K562 (cell line): ENCODE data around the gene CENPH. TPM values are rescaled to one million over a fixed set of nuclear protein-coding genes. Genes with fewer than 3 reads are reported as not detected.

Experiments used
- ATAC-seq: fragments of 200-7000 bp; cut with Tn5 transposase; 3 replicates; pipeline ENCODE4 v1.9.1; 2020; ENCODE audit warnings: moderate library complexity
- BruUV-seq: library from RNA; stranded (reverse); fragments of 400-500 nt; replicated peaks from 2 replicates; lab custom pipeline; 2021; lab: Mats Ljungman, UMichigan
- CTCF ChIA-PET: fragments of 300-600 bp; formaldehyde crosslinking; extraction: SDS; loops from one replicate; lab custom pipeline; 2021; ENCODE audit warnings: low intra/inter-chr PET ratio; lab: Yijun Ruan, JAX
- POLR2A ChIA-PET: fragments of 300-600, 350-650 bp; sonication (Branson Sonifier 250); formaldehyde crosslinking; extraction: SDS; loops from one replicate; lab custom pipeline; 2021; ENCODE audit warnings: antibody characterized with exemption, inconsistent platforms; lab: Yijun Ruan, JAX
- DNase-seq, 4 experiments: peaks; one replicate each; pipeline versions ENCODE4 v3.0.0 to v3.0.0-alpha.2; 2011 to 2018; ENCODE audit warnings: low spot score in 3 of 4, mixed read lengths in 3 of 4; ENCODE audit errors: extremely low read depth in 1 of 4
- FAIRE-seq: peaks from 2 replicates; lab custom pipeline; 2011; peaks lifted over from hg19 to GRCh38; lab: Jason Lieb, UNC
- H2AFZ ChIP-seq: 2 replicates; pipeline ENCODE4 v1.6.0; 2011; ENCODE audit warnings: low read depth, low read length, control low read depth, inconsistent platforms
- H3K27ac ChIP-seq: fragments of 200-600 bp; 3 replicates; pipeline ENCODE4 v1.8.0; 2011; ENCODE audit warnings: low read depth, mild to moderate bottlenecking, control low read depth, inconsistent platforms, low read length, moderate library complexity, mixed read lengths; ENCODE audit errors: extremely low read depth
- H3K27me3 ChIP-seq, 2 experiments: fragments of 300-600 bp in 1 of 2; 2 replicates in 1 of 2; 3 replicates in 1 of 2; pipeline versions ENCODE4 v1.6.0 to v1.8.0; 2011; ENCODE audit warnings: inconsistent platforms in 2 of 2, low read length in 2 of 2, mild to moderate bottlenecking in 1 of 2, mixed read lengths in 1 of 2, moderate library complexity in 1 of 2; ENCODE audit not compliant: control insufficient read depth in 2 of 2, insufficient read depth in 2 of 2
- H3K36me3 ChIP-seq: fragments of 300-600 bp; 3 replicates; pipeline ENCODE4 v1.8.0; 2011; ENCODE audit warnings: mild to moderate bottlenecking, low read length, inconsistent platforms; ENCODE audit not compliant: control insufficient read depth, insufficient read depth
- H3K4me1 ChIP-seq, 2 experiments: fragments of 200-600 bp in 1 of 2; replicated peaks in 1 of 2; 2 replicates in 1 of 2; 3 replicates in 1 of 2; pipeline versions ENCODE4 v1.5.1 to v1.8.0; 2011; ENCODE audit warnings: inconsistent platforms in 2 of 2, low read length in 2 of 2, mild to moderate bottlenecking in 1 of 2, mixed read lengths in 1 of 2, moderate library complexity in 1 of 2; ENCODE audit not compliant: control insufficient read depth in 2 of 2, insufficient read depth in 2 of 2
- H3K4me2 ChIP-seq: 2 replicates; pipeline ENCODE4 v1.6.1; 2011; ENCODE audit warnings: low read length, control low read depth, inconsistent platforms, mixed read lengths; ENCODE audit not compliant: insufficient read depth
- H3K4me3 ChIP-seq: fragments of 200-600 bp; sonication (generic), shearing (Covaris generic); 2 replicates; pipeline ENCODE4 v1.5.1; 2016; ENCODE audit warnings: control low read depth, inconsistent platforms
- H3K79me2 ChIP-seq: fragments of 200-600 bp; 3 replicates; pipeline ENCODE4 v1.8.0; 2011; ENCODE audit warnings: low read length, inconsistent platforms; ENCODE audit not compliant: control insufficient read depth, insufficient read depth
- H3K9ac ChIP-seq, 2 experiments: 2 replicates each; pipeline versions ENCODE4 v1.6.0 to v1.6.1; 2011; ENCODE audit warnings: low read depth in 2 of 2, low read length in 2 of 2, control low read depth in 1 of 2, inconsistent platforms in 1 of 2, mild to moderate bottlenecking in 1 of 2, mixed read lengths in 1 of 2; ENCODE audit not compliant: insufficient read depth in 1 of 2
- H3K9me1 ChIP-seq: one replicate; pipeline ENCODE4 v1.6.0; 2011; ENCODE audit warnings: inconsistent platforms, mild to moderate bottlenecking, low read length, moderate library complexity; ENCODE audit not compliant: control insufficient read depth, insufficient read depth
- H3K9me3 ChIP-seq: replicated peaks from 2 replicates; pipeline ENCODE4 v1.5.1; 2011; ENCODE audit warnings: low read depth, low read length, inconsistent platforms; ENCODE audit not compliant: control insufficient read depth, insufficient read depth
- H4K20me1 ChIP-seq: replicated peaks from 2 replicates; pipeline ENCODE4 v1.6.1; 2011; ENCODE audit warnings: low read length, inconsistent platforms, mixed read lengths; ENCODE audit not compliant: control insufficient read depth, insufficient read depth
- ATF7 ChIP-seq: fragments of 450-650 bp; IDR thresholded peaks from 2 replicates; pipeline ENCODE4 v1.7.1; 2014; ENCODE audit warnings: mild to moderate bottlenecking, moderate library complexity
- HNRNPK ChIP-seq: fragments of 200-400 bp; formaldehyde crosslinking; IDR thresholded peaks from one replicate; pipeline ENCODE4 v1.6.1; 2018; ENCODE audit warnings: mild to moderate bottlenecking, low read depth, low read length; ENCODE audit not compliant: poor library complexity, severe bottlenecking
- IFI16 ChIP-seq: fragments of 250-450 bp; sonication (Bioruptor Pico); IDR thresholded peaks from 2 replicates; pipeline ENCODE4 v2.1.2; 2022; ENCODE audit warnings: mild to moderate bottlenecking, inconsistent platforms
- KAT2B ChIP-seq: IDR thresholded peaks from one replicate; pipeline ENCODE4 v1.6.1; 2012; ENCODE audit warnings: low read depth, mild to moderate bottlenecking, control low read depth, inconsistent platforms, low read length, moderate library complexity
- MCM2 ChIP-seq: fragments of 450-650 bp; IDR thresholded peaks from 2 replicates; pipeline ENCODE4 v1.6.1; 2017; ENCODE audit warnings: low read depth, mild to moderate bottlenecking
- PHF21A ChIP-seq: fragments of 450-650 bp; IDR thresholded peaks from 2 replicates; pipeline ENCODE4 v1.6.1; 2017; ENCODE audit warnings: low read depth, borderline replicate concordance
- PRPF4 ChIP-seq: fragments of 200-400 bp; formaldehyde crosslinking; IDR thresholded peaks from one replicate; pipeline ENCODE4 v1.6.1; 2017; ENCODE audit warnings: low read length, low read depth, mild to moderate bottlenecking; ENCODE audit not compliant: insufficient read depth, poor library complexity, severe bottlenecking
- RAD21 ChIP-seq, 2 experiments: fragments of 250-450 bp in 1 of 2; fragments of 450-650 bp in 1 of 2; sonication (Bioruptor Pico) in 1 of 2; formaldehyde crosslinking in 1 of 2; IDR thresholded peaks in 1 of 2; conservative IDR thresholded peaks in 1 of 2; 2 replicates each; pipeline versions ENCODE4 v1.4.0 to v1.8.0; 2020 to 2022; ENCODE audit warnings: mild to moderate bottlenecking in 2 of 2, moderate library complexity in 1 of 2
- SOX6 ChIP-seq: fragments of 450-650 bp; IDR thresholded peaks from 2 replicates; pipeline ENCODE4 v1.6.1; 2014; ENCODE audit warnings: mild to moderate bottlenecking
- TAL1 ChIP-seq: fragments of 450-650 bp; IDR thresholded peaks from 2 replicates; pipeline ENCODE4 v1.6.1; 2016; ENCODE audit warnings: mild to moderate bottlenecking
- TFAP4 ChIP-seq: sonication (generic); formaldehyde crosslinking; IDR thresholded peaks from 2 replicates; pipeline ENCODE4 v1.8.0; 2022; ENCODE audit warnings: missing genetic modification reagents, mild to moderate bottlenecking, moderate library complexity, borderline replicate concordance
- ZNF143 ChIP-seq: sonication (generic); formaldehyde crosslinking; IDR thresholded peaks from 2 replicates; pipeline ENCODE4 v1.9.0; 2022; ENCODE audit warnings: mild to moderate bottlenecking, missing genetic modification reagents
- ZNF586 ChIP-seq: fragments of 450-650 bp; formaldehyde crosslinking; conservative IDR thresholded peaks from 2 replicates; pipeline ENCODE4 v1.4.0; 2020; ENCODE audit warnings: mild to moderate bottlenecking, moderate library complexity
- WGBS: fragments of 100-300 bp; shearing (Covaris generic); methylation state at CpG from one replicate; pipeline ENCODE4 v1.1.6; 2016; ENCODE audit warnings: low coverage, mixed read lengths; ENCODE audit not compliant: insufficient coverage; ENCODE audit errors: missing lambda C conversion rate; 5-methylcytosine and 5-hydroxymethylcytosine counted together
- in situ Hi-C: fragments of 300-500 bp; cut with MboI; formaldehyde crosslinking; loops from 4 replicates; pipeline ENCODE4 v1.15.0; 2018; ENCODE audit warnings: inconsistent platforms, mixed read lengths
- intact Hi-C: fragments of 100-400 bp; cut with micrococcal nuclease; formaldehyde crosslinking; loops from 2 replicates; pipeline ENCODE4 v1.14.2; 2022
- polyA plus RNA-seq, 8 experiments: library from polyadenylated mRNA; depleted of rRNA in 4 of 8; stranded (reverse) in 5 of 8; unstranded in 3 of 8; fragments of >200 nt; fragmentation: Nextera tagmentation in 2 of 8; fragmentation: Illumina TruSeq in 1 of 8; extraction: Ambion mirVana in 2 of 8; extraction: Trizol in 1 of 8; gene quantifications; 2 replicates each; pipeline versions ENCODE4 v1.2.1 to v1.2.3, GENCODE V29; 2011 to 2014; ENCODE audit warnings: inconsistent platforms in 1 of 8, missing spikeins in 1 of 8
- total RNA-seq, 7 experiments: library from RNA; depleted of rRNA in 6 of 7; stranded (reverse); fragments of >200 nt in 6 of 7; fragmentation: Illumina TruSeq in 2 of 7; extraction: Trizol in 2 of 7; gene quantifications; 2 replicates each; pipeline versions ENCODE4 v1.2.1 to v1.2.3, GENCODE V29; 2011 to 2021; ENCODE audit warnings: low replicate concordance in 1 of 7
- TF ChIP-seq, protein P1 (sequence below): fragments of 450-650 bp; formaldehyde crosslinking; IDR thresholded peaks from 2 replicates; pipeline ENCODE4 v1.4.0; 2020; ENCODE audit warnings: mild to moderate bottlenecking, moderate library complexity
- TF ChIP-seq, protein P2 (sequence below), 2 experiments: IDR thresholded peaks in 1 of 2; conservative IDR thresholded peaks in 1 of 2; 2 replicates each; pipeline ENCODE4 v1.6.1; 2016; ENCODE audit warnings: low read depth in 2 of 2, mild to moderate bottlenecking in 1 of 2, missing compliant biosample characterization in 1 of 2, missing genetic modification characterization in 1 of 2, moderate library complexity in 1 of 2
- TF ChIP-seq, protein P3 (sequence below): sonication (generic); formaldehyde crosslinking; IDR thresholded peaks from 2 replicates; pipeline ENCODE4 v1.8.1; 2023; ENCODE audit warnings: mild to moderate bottlenecking, missing genetic modification reagents

CENPH gene
- total and polyA plus RNA-seq, 9 of the 15 experiments (the other 6 are each of a cell fraction or from before 2014, with no cell fraction given) = 10.5 to 124 (median 74.9) TPM

DNA sequence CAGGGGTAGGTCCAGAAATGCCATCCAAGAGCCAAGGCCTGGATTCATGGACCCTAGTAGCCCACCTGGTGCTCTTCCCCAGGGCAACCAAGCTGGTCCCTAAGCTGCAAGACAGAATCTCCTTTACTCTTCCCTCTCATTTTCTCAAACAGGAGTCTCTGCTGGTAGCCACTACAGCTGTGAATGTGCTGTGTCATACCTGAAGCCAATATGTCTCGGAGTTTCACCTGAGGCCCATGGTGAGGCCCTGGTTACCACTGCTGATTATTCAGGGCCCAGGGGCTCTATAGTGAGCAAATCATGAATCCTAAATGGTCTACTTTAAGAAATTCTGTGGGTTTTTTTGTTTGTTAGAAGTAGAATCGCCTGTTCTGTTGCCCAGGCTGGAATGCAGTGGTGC is 61.2 kb downstream of the CENPH start:
- peak in 2 of 4 experiments; percentile 29 to 46 for DNase-seq
- WGBS = 76% methylated on average over 2 of the region's 2 CpGs
- no peaks in the 10 kb centered on the region for H3K27me3 ChIP-seq
- BruUV-seq = no TSS peak
- H3K9me1 ChIP-seq = peaks cover 2% of the 10 kb centered on the region
- peak; percentile 90 for FAIRE-seq
- H3K4me3 ChIP-seq = no peak overlapping the region
- ATAC-seq = peak; percentile 88
- intact Hi-C loops = no loop called here
- H3K27ac ChIP-seq = peak overlapping the region; percentile 49; the same call in 2 of the 3 replicates
- H3K9me3 ChIP-seq = no peaks in the 10 kb centered on the region
- in situ Hi-C loops = no loop called here
- H3K4me2 ChIP-seq = no peak overlapping the region
- no peaks in the 10 kb centered on the region for H4K20me1 ChIP-seq
- CTCF ChIA-PET = no interaction called here
- H3K36me3 ChIP-seq = peaks cover 26% of the 10 kb centered on the region; the same call in 2 of the 3 replicates
- H3K9ac ChIP-seq = peak overlapping the region in 1 of 2 experiments; percentile 3; a peak in 1 of 4 replicates
- peaks cover 66% of the 10 kb centered on the region for H3K79me2 ChIP-seq
- POLR2A ChIA-PET = interaction anchor here (0.9 to 1.3 kb wide), 3 partner anchors 10 to 22 kb away, joined by 3 to 5 read pairs (median 4); partner anchors contain the start of gene CDK7
- H3K4me1 ChIP-seq = peaks cover 5 to 8% of the 10 kb centered on the region in 2 experiments; a peak in 3 of 5 replicates
- H2AFZ ChIP-seq = no peak overlapping the region
- TF ChIP-seq KAT2B (no peak), TFAP4 (CRISPR knock-in tag) (peak; percentile 56; the same call in 1 of the 2 replicates), ZNF143 (CRISPR knock-in tag) (no peak), PRPF4 (no peak), ZNF586 (CRISPR knock-in tag) (no peak), ATF7 (no peak), MCM2 (no peak), TAL1 (no peak), IFI16 (no peak), PHF21A (no peak), HNRNPK (no peak), SOX6 (no peak), RAD21 (CRISPR knock-in tag; conservative IDR thresholded peaks at IDR 0.05 in 1 of 2, IDR thresholded peaks at IDR 0.05 in 1 of 2) (no peak)
- TF ChIP-seq, protein P1, sequence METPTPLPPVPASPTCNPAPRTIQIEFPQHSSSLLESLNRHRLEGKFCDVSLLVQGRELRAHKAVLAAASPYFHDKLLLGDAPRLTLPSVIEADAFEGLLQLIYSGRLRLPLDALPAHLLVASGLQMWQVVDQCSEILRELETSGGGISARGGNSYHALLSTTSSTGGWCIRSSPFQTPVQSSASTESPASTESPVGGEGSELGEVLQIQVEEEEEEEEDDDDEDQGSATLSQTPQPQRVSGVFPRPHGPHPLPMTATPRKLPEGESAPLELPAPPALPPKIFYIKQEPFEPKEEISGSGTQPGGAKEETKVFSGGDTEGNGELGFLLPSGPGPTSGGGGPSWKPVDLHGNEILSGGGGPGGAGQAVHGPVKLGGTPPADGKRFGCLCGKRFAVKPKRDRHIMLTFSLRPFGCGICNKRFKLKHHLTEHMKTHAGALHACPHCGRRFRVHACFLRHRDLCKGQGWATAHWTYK (CRISPR knock-in tag) = no peak
- TF ChIP-seq, protein P2, sequence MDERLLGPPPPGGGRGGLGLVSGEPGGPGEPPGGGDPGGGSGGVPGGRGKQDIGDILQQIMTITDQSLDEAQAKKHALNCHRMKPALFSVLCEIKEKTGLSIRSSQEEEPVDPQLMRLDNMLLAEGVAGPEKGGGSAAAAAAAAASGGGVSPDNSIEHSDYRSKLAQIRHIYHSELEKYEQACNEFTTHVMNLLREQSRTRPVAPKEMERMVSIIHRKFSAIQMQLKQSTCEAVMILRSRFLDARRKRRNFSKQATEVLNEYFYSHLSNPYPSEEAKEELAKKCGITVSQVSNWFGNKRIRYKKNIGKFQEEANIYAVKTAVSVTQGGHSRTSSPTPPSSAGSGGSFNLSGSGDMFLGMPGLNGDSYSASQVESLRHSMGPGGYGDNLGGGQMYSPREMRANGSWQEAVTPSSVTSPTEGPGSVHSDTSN (CRISPR knock-in tag; IDR thresholded peaks at IDR 0.05; ENCODE audit: low read depth) = no peak
- TF ChIP-seq, protein P2 (tag; conservative IDR thresholded peaks at IDR 0.05; ENCODE audit: low read depth) = no peak
- TF ChIP-seq, protein P3, sequence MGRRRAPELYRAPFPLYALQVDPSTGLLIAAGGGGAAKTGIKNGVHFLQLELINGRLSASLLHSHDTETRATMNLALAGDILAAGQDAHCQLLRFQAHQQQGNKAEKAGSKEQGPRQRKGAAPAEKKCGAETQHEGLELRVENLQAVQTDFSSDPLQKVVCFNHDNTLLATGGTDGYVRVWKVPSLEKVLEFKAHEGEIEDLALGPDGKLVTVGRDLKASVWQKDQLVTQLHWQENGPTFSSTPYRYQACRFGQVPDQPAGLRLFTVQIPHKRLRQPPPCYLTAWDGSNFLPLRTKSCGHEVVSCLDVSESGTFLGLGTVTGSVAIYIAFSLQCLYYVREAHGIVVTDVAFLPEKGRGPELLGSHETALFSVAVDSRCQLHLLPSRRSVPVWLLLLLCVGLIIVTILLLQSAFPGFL = no peak
